Body of pancreas (tissue), 4 donors: ENCODE data around the gene UCK1. TPM values are rescaled to one million over a fixed set of nuclear protein-coding genes. Genes with fewer than 3 reads are reported as not detected.
A peak's percentile ranks its signal among the peaks of the same experiment; 100 is the strongest.

ENCODE experiments used
- ATAC-seq: fragments of 150-250 bp; one replicate; pipeline ENCODE4 v1.9.1; 2016
- DNase-seq, 4 donors: peaks; one replicate each; pipeline ENCODE4 v3.0.0-alpha.2; 2019
- H3K27ac ChIP-seq, 4 donors: fragments of 200-600 bp; sonication (generic); 1 replicate in 3 of 4; 2 replicates in 1 of 4; pipeline versions ENCODE4 v1.5.1 to v1.6.1; 2016 to 2019; ENCODE audit warnings: mild to moderate bottlenecking in 1 of 4, mixed read lengths in 1 of 4, moderate library complexity in 1 of 4
- H3K27me3 ChIP-seq, 2 donors: fragments of 200-600 bp; sonication (generic); one replicate each; pipeline ENCODE4 v1.6.0; 2016; ENCODE audit warnings: mild to moderate bottlenecking in 1 of 2
- H3K36me3 ChIP-seq, 2 donors: fragments of 200-600 bp; sonication (generic); replicated peaks in 1 of 2; 2 replicates each; pipeline ENCODE4 v1.5.1; 2016; ENCODE audit warnings: low read depth in 2 of 2; ENCODE audit not compliant: insufficient read depth in 1 of 2
- H3K4me1 ChIP-seq: fragments of 200-600 bp; sonication (generic); one replicate; pipeline ENCODE4 v1.6.0; 2016
- H3K4me3 ChIP-seq, 2 donors: fragments of 200-600 bp; sonication (generic); 1 replicate in 1 of 2; 2 replicates in 1 of 2; pipeline ENCODE4 v1.5.1; 2016 to 2019
- H3K9me3 ChIP-seq, 3 donors: fragments of 200-600 bp; sonication (generic); 1 replicate in 2 of 3; 2 replicates in 1 of 3; pipeline ENCODE4 v1.5.1; 2016
- POLR2A ChIP-seq, 3 donors: fragments of 450-650 bp; IDR thresholded peaks; one replicate each; pipeline ENCODE4 v1.6.1; 2016; ENCODE audit warnings: antibody characterized with exemption in 3 of 3, mild to moderate bottlenecking in 2 of 3
- WGBS, 2 donors: methylation state at CpG; one replicate each; pipeline ENCODE4 v1.1.5; 2017; 5-methylcytosine and 5-hydroxymethylcytosine counted together
- intact Hi-C: fragments of 100-400 bp; cut with DNase I; formaldehyde crosslinking; loops from one replicate; pipeline ENCODE4 v1.15.1; 2023
- total RNA-seq, 2 donors: library from RNA; depleted of rRNA; stranded (reverse); fragments of >200 nt; gene quantifications; one replicate each; pipeline ENCODE4 v1.1.0, GENCODE V29; 2016
- TF ChIP-seq, protein P1 (sequence below), 7 experiments: fragments of 450-650 bp in 4 of 7; fragments of 200-600 bp in 3 of 7; sonication (generic) in 3 of 7; IDR thresholded peaks; one replicate each; pipeline ENCODE4 v1.5.1; 2016 to 2019; ENCODE audit warnings: antibody characterized with exemption in 7 of 7

UCK1 gene
- total RNA-seq, 2 donors from 2014 or later, result 16.5 to 37.1 TPM

DNA sequence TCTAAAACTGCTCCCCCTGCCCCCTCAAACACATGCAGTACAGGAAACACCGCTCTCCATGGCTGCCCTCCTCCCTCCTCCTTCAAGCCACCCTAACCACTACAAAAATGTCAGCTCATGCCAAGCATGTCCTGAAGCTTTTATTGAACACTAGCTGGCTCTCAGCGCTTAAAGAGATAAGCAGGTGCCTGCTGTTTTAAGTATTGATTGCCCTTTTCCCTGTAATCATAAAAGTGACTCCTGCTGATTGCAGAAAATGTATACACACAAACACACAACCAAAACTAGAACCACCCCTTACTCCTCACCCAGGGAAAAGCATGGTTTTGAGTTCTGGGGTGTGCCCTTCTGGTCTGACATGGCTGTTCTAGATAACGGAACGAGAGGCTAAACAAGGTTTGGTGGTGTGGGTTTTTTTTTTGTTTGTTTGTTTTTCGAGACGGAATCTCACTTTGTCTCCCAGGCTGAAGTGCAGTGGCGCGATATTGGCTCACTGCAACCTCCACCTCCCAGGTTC is 3.7 kb upstream of the UCK1 start:
- WGBS, 2 donors, result 4 to 16% methylated on average over 8 of the region's 8 CpGs
- DNase-seq (peak in 2 of 4 donors; percentile 38 to 54), ATAC-seq (peak; percentile 47)
- no peak overlapping the region for H3K4me3 ChIP-seq
- no peaks in the 10 kb centered on the region for H3K9me3 ChIP-seq
- TF ChIP-seq, protein P1, sequence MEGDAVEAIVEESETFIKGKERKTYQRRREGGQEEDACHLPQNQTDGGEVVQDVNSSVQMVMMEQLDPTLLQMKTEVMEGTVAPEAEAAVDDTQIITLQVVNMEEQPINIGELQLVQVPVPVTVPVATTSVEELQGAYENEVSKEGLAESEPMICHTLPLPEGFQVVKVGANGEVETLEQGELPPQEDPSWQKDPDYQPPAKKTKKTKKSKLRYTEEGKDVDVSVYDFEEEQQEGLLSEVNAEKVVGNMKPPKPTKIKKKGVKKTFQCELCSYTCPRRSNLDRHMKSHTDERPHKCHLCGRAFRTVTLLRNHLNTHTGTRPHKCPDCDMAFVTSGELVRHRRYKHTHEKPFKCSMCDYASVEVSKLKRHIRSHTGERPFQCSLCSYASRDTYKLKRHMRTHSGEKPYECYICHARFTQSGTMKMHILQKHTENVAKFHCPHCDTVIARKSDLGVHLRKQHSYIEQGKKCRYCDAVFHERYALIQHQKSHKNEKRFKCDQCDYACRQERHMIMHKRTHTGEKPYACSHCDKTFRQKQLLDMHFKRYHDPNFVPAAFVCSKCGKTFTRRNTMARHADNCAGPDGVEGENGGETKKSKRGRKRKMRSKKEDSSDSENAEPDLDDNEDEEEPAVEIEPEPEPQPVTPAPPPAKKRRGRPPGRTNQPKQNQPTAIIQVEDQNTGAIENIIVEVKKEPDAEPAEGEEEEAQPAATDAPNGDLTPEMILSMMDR (IDR thresholded peaks at IDR 0.05), result no peak
- TF ChIP-seq POLR2A (IDR thresholded peaks at IDR 0.05), result no peak
- intact Hi-C loops, result no loop called here
- peaks cover 28% of the 10 kb centered on the region for H3K4me1 ChIP-seq
- peak overlapping the region in 2 of 4 donors; percentile 3 to 31 for H3K27ac ChIP-seq
- no peaks in the 10 kb centered on the region for H3K27me3 ChIP-seq
- no peaks in the 10 kb centered on the region for H3K36me3 ChIP-seq

DNA sequence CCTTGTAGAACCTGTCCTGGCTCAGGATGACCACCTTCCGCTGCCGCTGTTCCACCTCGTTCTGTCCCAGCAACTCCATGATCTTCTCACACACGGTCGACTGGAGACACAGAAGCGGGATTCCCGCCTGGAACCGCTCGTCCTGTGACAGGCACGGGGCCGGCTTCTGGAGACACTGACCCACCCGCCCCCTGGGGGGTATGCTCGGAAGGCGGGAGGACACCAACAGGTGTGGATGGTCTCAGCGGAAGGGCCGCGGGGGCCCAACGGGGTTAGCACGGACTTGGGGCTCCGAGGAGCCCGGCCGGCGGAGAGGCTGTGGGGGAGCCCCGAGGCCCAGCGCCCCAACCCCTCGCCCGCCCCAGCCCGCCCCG is 530 bp downstream of the UCK1 start:
- intact Hi-C loops, result no loop called here

DNA sequence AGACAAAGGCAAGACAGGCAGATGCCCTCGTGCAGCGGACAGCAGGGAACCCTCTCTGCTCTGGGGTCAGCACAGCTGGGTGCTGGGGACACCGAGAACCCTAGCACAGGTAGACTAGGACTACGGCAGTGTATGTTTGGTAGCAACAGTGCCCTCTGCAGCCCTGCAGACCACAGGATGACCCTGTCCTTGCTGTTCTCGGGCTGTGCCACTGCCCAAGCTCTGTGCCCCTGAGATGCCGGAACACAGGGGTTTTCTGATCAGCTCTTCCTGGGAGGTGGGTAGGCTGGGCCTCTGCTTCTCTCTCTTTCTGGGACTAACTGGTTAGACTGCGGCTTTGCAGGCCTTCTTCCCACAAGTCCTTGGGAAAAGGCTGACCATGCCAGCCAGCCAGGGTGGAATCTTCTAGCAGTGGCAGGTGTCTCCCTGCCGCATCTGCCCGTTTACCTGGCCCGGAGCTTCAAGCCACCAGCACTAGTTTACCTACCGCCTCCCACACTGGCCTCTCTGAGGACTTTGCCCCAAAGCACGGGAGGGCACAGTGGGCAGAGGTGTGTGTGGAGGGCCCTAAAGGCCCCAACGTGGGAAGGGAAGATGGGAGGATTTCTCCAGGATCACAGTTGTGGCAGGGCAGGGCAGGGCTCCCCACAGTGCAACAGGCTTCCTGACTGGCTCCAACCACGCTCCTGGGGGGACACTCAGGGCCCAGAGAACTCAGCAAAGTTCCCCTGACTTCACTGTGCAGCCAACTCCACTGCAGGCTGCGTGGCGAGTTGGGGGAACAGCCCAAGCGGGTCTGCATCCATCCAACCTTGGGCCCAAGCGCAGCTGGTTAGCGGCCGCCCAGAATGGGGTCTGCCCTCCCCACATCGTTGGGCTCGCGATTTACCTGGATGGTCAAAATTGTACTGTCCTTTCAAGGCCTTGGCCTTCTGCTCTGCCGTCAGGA is 1.2 kb downstream of the UCK1 start:
- DNase-seq (no peak), ATAC-seq (no peak)
- no peak for TF ChIP-seq POLR2A (IDR thresholded peaks at IDR 0.05)
- TF ChIP-seq, protein P1 (IDR thresholded peaks at IDR 0.05), result no peak
- WGBS, 2 donors, result 48 to 58% methylated on average over 10 to 24 of the region's 24 CpGs
- H3K27ac ChIP-seq, result peak overlapping the region in 3 of 4 donors; percentile 75 to 81 (median 79)
- H3K9me3 ChIP-seq, result no peaks in the 10 kb centered on the region
- peaks cover 25% of the 10 kb centered on the region for H3K4me1 ChIP-seq
- intact Hi-C loops, result no loop called here
- peak overlapping the region; percentile 86 to 97 for H3K4me3 ChIP-seq
- no peaks in the 10 kb centered on the region for H3K27me3 ChIP-seq
- peaks cover 0 to 5% of the 10 kb centered on the region in 2 donors for H3K36me3 ChIP-seq

More for the DNA sequence above, 530 bp downstream of the UCK1 start:
- TF ChIP-seq, protein P1 (IDR thresholded peaks at IDR 0.05), result peak in 4 of 7 experiments; percentile 14 to 34 (median 18)
- no peak for TF ChIP-seq POLR2A (IDR thresholded peaks at IDR 0.05)
- Histone ChIP-seq H3K27me3 (no peaks in the 10 kb centered on the region), H3K9me3 (no peaks in the 10 kb centered on the region), H3K4me3 (peak overlapping the region; percentile 86 to 97), H3K27ac (peak overlapping the region in 3 of 4 donors; percentile 75 to 81 (median 79)), H3K4me1 (peaks cover 32% of the 10 kb centered on the region), H3K36me3 (peaks cover 0 to 1% of the 10 kb centered on the region in 2 donors)
- DNase-seq (peak; percentile 41 to 57 (median 48)), ATAC-seq (peak; percentile 15)
- WGBS, 2 donors, result 2% methylated on average over 25 of the region's 29 CpGs; no CpG with 5 or more reads in 1 of the 2 donors

DNA sequence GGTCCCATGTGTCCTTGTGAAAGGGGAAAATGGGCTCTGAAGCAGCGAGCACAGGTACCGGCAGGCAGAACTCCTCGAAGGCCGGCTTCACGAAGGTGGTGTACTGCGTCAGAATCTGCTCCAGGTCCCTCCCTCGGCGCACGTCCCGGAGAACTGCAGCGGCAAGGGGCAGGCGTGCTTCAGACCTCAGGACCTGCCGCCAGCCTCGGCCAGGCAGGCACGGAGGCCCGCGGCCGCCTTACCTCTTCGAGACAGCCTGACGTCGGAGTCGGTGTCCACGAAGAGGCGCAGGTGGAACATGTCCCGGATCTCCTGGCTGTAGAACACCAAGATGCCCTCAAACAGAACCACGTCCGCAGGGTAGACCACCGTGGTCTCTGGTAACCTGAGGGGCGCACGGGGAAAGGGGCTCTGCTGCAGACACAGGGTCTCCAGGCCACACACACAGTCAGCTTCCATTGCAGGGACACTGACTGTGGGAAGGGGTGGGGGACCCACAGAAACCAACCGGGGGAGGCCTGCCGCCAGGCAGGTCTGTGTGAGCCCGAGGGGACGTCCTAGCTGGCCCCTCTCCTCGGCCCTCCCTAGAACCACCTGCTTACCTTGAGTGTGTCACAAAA is 2.1 kb downstream of the UCK1 start:
- H3K27ac ChIP-seq, result no peak overlapping the region
- peaks cover 0 to 9% of the 10 kb centered on the region in 2 donors for H3K36me3 ChIP-seq
- DNase-seq (no peak), ATAC-seq (no peak)
- peaks cover 16% of the 10 kb centered on the region for H3K4me1 ChIP-seq
- intact Hi-C loops, result no loop called here
- no peaks in the 10 kb centered on the region for H3K27me3 ChIP-seq
- no peak overlapping the region for H3K4me3 ChIP-seq
- TF ChIP-seq, protein P1 (IDR thresholded peaks at IDR 0.05), result no peak
- no peak for TF ChIP-seq POLR2A (IDR thresholded peaks at IDR 0.05)
- WGBS, 2 donors, result 94 to 100% methylated on average over 5 to 35 of the region's 35 CpGs
- H3K9me3 ChIP-seq, result no peaks in the 10 kb centered on the region
